ENCODE measurements around the gene PTH1R. TPM values are rescaled to one million over a fixed set of nuclear protein-coding genes. Genes with fewer than 3 reads are reported as not detected.
A peak's percentile ranks its signal among the peaks of the same experiment; 100 is the strongest.

Gene PTH1R
- total RNA-seq, 2 donors from 2014 or later, result 0.69 to 4.8 TPM

DNA sequence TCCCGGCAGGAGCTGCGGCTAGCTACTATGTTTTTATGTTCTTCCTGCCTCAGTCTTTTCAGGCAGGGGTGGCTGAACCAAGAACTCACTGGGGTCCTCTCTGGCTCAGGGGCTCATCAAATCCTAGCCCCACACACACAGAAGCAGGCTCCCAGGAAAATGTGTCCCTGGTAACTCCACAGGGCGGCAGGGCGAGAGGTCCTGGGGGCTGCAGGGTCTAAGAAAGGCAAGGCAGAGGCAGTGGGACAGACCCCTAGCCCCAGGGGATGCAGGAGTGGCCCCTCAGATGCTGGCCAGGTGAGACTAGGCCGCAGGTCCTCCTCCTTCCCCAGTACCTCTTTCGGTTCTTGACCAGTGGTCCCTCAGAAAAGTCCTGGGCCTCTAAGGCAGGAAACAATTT, 48.9 kb downstream of the PTH1R start:
- no peak overlapping the region for H3K9ac ChIP-seq (ENCODE audit: extremely low read depth, low read length, poor library complexity, severe bottlenecking)
- no peak overlapping the region for H3K4me3 Mint-ChIP-seq
- no peaks in the 10 kb centered on the region for H3K9me3 Mint-ChIP-seq
- H3K27ac ChIP-seq (ENCODE audit: low read depth, low read length), result no peak overlapping the region
- no peaks in the 10 kb centered on the region for H3K4me1 Mint-ChIP-seq
- peaks cover 36% of the 10 kb centered on the region for H3K36me3 Mint-ChIP-seq (ENCODE audit: low read depth)
- H3K9me3 ChIP-seq (ENCODE audit: control insufficient read depth, low read length), result no peaks in the 10 kb centered on the region
- H3K27me3 Mint-ChIP-seq (ENCODE audit: insufficient read depth), result no peaks in the 10 kb centered on the region
- H3K4me3 ChIP-seq (ENCODE audit: low read length), result no peak overlapping the region
- TF ChIP-seq, protein P1, sequence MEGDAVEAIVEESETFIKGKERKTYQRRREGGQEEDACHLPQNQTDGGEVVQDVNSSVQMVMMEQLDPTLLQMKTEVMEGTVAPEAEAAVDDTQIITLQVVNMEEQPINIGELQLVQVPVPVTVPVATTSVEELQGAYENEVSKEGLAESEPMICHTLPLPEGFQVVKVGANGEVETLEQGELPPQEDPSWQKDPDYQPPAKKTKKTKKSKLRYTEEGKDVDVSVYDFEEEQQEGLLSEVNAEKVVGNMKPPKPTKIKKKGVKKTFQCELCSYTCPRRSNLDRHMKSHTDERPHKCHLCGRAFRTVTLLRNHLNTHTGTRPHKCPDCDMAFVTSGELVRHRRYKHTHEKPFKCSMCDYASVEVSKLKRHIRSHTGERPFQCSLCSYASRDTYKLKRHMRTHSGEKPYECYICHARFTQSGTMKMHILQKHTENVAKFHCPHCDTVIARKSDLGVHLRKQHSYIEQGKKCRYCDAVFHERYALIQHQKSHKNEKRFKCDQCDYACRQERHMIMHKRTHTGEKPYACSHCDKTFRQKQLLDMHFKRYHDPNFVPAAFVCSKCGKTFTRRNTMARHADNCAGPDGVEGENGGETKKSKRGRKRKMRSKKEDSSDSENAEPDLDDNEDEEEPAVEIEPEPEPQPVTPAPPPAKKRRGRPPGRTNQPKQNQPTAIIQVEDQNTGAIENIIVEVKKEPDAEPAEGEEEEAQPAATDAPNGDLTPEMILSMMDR (conservative IDR thresholded peaks at IDR 0.05), result no peak
- peaks cover 62% of the 10 kb centered on the region for H3K36me3 ChIP-seq (ENCODE audit: control insufficient read depth, insufficient read depth, low read length)
- 96% methylated on average over 5 to 6 of the region's 6 CpGs for WGBS, 2 experiments (ENCODE audit: insufficient coverage in 1 of 2, insufficient read length in 1 of 2)
- peak overlapping the region; percentile 61 for H3K27ac Mint-ChIP-seq
- no peaks in the 10 kb centered on the region for H3K4me1 ChIP-seq (ENCODE audit: control insufficient read depth, insufficient read depth, low read length)
- no peaks in the 10 kb centered on the region for H3K27me3 ChIP-seq (ENCODE audit: control insufficient read depth, insufficient read depth, low read length, poor library complexity, severe bottlenecking)
- DNase-seq, result no peak

DNA sequence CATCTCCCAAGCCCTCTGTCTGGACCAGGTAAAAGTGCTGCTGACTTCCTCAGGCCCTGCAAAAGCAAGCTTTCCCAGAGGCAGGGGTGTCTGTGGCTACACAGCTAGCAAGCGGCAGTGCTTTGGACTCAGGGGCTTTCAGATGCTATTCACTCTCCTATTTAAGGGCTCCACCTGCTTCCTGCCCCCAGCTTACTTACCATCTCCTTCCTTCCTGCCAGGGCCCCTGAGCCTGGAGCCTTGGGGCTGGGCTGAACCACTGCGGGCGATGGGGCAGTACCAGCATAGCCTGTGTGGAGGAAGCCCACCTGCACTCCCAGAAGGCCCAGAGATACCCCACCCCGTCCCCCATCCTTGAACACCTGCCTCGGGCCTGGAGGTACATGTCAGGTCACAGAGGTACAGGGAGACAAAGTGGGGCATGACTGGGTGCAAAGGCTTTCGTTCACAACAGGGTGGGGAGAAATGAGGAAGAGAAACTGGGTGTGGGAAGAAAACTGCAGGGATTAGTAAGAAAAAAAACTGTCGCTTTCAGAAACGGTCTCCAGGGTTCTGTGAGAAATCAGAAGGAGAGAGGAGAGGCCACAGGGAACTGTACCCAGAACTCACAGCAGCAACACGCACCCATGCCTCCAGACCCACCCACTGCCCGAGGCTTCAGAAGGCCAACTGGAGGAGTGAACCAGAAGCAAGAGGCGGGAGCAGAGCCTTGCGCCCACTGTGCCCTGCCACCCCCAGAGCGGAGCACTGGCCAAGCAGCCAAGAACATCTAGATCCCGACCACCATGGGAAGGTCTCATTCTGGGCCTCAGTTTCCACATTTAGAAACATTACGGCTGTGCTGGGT, 49.6 kb downstream of the PTH1R start:
- Mint-ChIP-seq H3K9me3 (no peaks in the 10 kb centered on the region), H3K4me3 (no peak overlapping the region), H3K36me3 (ENCODE audit: low read depth) (peaks cover 32% of the 10 kb centered on the region), H3K27ac (peak overlapping the region; percentile 58), H3K4me1 (no peaks in the 10 kb centered on the region), H3K27me3 (ENCODE audit: insufficient read depth) (no peaks in the 10 kb centered on the region)
- Histone ChIP-seq H3K36me3 (ENCODE audit: control insufficient read depth, insufficient read depth, low read length) (peaks cover 56% of the 10 kb centered on the region), H3K27me3 (ENCODE audit: control insufficient read depth, insufficient read depth, low read length, poor library complexity, severe bottlenecking) (no peaks in the 10 kb centered on the region), H3K4me1 (ENCODE audit: control insufficient read depth, insufficient read depth, low read length) (no peaks in the 10 kb centered on the region), H3K9ac (ENCODE audit: extremely low read depth, low read length, poor library complexity, severe bottlenecking) (no peak overlapping the region), H3K9me3 (ENCODE audit: control insufficient read depth, low read length) (no peaks in the 10 kb centered on the region), H3K27ac (ENCODE audit: low read depth, low read length) (no peak overlapping the region), H3K4me3 (ENCODE audit: low read length) (no peak overlapping the region)
- no peak for DNase-seq
- 94 to 95% methylated on average over 9 to 15 of the region's 15 CpGs for WGBS, 2 experiments (ENCODE audit: insufficient coverage in 1 of 2, insufficient read length in 1 of 2)
- TF ChIP-seq, protein P1 (conservative IDR thresholded peaks at IDR 0.05), result no peak

DNA sequence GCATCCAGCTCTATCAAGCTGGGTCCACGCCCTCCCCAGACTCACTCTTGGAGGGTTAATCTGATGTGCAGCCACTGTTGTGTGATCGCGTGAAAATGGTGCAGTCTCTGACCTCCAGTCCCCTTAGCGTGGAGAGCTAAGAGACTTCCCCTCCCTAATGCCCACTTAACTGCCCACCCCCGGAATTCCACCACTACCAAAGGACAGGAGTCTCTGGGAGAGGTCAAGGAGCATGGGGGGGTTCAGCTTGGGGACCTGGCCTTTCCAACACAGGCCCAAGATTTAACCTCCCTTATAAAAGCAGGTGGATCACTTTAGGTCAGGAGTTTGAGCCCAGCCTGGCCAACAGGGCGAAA, 50.2 kb downstream of the PTH1R start:
- H3K9me3 Mint-ChIP-seq, result no peaks in the 10 kb centered on the region
- no peak overlapping the region for H3K4me3 Mint-ChIP-seq
- no peak overlapping the region for H3K4me3 ChIP-seq (ENCODE audit: low read length)
- H3K27ac Mint-ChIP-seq, result no peak overlapping the region
- H3K36me3 Mint-ChIP-seq (ENCODE audit: low read depth), result peaks cover 32% of the 10 kb centered on the region
- peaks cover 50% of the 10 kb centered on the region for H3K36me3 ChIP-seq (ENCODE audit: control insufficient read depth, insufficient read depth, low read length)
- no peak overlapping the region for H3K9ac ChIP-seq (ENCODE audit: extremely low read depth, low read length, poor library complexity, severe bottlenecking)
- TF ChIP-seq, protein P1 (conservative IDR thresholded peaks at IDR 0.05), result no peak
- WGBS, 2 experiments (ENCODE audit: insufficient coverage in 1 of 2, insufficient read length in 1 of 2), result 90 to 92% methylated on average over 2 to 6 of the region's 6 CpGs
- no peaks in the 10 kb centered on the region for H3K4me1 ChIP-seq (ENCODE audit: control insufficient read depth, insufficient read depth, low read length)
- H3K27ac ChIP-seq (ENCODE audit: low read depth, low read length), result no peak overlapping the region
- no peaks in the 10 kb centered on the region for H3K4me1 Mint-ChIP-seq
- no peaks in the 10 kb centered on the region for H3K9me3 ChIP-seq (ENCODE audit: control insufficient read depth, low read length)
- H3K27me3 Mint-ChIP-seq (ENCODE audit: insufficient read depth), result no peaks in the 10 kb centered on the region
- H3K27me3 ChIP-seq (ENCODE audit: control insufficient read depth, insufficient read depth, low read length, poor library complexity, severe bottlenecking), result no peaks in the 10 kb centered on the region
- no peak for DNase-seq
